Activated CD4-positive, alpha-beta T cell treated with anti-CD3 and anti-CD28 coated beads for 48 hours (primary cell): ENCODE results near the gene GAS6.

Experiments
- DNase-seq: peaks from one replicate; pipeline ENCODE4 v3.0.0-alpha.2; 2020

The GAS6 gene

GRCh38 chr13:113817860-113818691 is 45.8 kb downstream of the GAS6 start:
- DNase-seq = no peak

GRCh38 chr13:113816946-113817859 is 46.7 kb downstream of the GAS6 start:
- DNase-seq = peak; percentile 92

DNA sequence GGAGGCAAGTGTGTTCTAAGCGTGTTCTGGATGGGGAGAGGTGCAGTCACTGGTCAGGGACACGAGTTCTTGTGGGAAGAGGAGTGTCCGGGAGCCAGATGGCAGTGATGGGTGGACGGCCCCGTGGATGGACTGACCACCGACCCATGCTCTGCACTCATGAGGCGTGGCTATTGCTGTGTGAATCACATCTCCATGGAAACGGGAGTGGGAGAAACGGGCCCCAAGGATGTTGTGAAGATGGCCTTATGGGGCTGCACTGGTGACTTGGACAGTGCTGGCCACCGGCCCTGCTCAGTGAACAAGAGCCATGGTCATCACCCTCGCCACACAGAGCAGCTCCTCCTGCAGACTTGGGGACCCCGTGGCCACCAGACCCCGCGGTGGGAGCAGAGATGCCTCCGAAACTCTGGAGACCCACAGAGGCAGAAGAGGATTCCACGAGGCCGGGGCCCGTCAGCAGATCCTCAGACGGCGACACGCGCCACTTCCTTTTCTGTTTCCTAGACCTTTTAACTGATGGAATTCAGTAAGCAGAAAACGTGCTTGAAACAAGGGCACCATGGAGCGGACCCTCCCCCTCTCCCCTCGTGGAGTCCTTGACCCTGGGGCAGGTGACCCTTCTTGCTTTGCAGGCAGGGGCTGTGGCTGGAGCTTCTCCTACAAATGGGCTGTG is 47.5 kb downstream of the GAS6 start:
- peak; percentile 21 for DNase-seq

GRCh38 chr13:113815151-113816058 is 48.5 kb downstream of the GAS6 start:
- DNase-seq = peak; percentile 43

DNA sequence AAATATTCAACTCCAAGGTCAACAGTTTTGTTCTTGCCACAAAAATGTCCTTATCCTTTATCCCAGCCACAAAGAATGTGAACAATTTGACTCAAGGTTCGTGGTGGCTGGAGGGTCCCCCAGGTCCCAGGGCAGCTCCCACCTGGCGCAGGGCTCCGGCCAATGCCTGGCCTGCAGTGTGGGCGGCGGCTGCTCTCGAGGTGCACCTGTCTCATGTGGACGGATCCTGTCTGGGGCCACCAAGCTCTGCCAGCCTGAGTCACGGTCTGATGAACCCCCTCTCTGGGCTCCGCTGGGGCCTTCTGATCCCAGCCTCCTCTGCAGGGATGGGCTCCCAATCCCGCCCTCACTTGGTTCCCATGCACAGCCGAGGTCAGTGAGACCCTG is 49.4 kb downstream of the GAS6 start:
- DNase-seq = no peak

DNA sequence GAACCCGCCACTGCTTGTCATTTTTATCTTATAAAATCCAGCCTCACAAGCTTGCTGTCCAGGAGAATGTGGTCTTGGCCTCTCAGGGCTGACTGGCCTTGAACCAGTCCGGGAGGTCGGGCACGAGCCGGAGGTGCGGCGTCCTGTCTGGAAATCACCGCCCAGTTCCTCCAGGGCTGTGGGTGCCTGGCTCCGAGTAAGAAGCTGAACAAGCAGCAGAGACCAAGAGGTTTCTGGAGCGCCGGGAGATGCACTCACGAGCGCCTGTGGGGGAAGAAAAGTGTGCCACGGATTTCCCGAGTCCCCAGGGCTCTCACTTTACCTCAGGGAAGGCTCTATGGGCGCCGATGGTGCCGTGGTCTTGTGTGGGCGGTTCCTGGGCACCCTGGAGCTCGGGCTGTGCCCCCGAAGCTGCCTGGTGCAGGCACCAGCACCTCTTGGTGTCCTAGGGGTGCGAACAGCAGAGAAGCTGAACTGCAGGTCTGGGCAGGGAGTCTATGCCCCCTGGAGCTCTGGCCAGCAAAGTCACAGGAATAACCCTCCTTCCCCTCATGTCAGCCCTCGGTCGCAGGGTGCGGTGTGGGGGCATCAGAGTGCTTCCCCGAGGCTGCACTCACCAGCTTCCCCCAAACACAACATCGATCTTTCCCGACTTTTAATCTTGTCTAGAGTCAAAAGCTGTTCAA is 50.0 kb downstream of the GAS6 start:
- no peak for DNase-seq

- DNase-seq = no peak
Observed at GRCh38 chr13:113813070-113813748, 50.7 kb downstream of the GAS6 start.

DNA sequence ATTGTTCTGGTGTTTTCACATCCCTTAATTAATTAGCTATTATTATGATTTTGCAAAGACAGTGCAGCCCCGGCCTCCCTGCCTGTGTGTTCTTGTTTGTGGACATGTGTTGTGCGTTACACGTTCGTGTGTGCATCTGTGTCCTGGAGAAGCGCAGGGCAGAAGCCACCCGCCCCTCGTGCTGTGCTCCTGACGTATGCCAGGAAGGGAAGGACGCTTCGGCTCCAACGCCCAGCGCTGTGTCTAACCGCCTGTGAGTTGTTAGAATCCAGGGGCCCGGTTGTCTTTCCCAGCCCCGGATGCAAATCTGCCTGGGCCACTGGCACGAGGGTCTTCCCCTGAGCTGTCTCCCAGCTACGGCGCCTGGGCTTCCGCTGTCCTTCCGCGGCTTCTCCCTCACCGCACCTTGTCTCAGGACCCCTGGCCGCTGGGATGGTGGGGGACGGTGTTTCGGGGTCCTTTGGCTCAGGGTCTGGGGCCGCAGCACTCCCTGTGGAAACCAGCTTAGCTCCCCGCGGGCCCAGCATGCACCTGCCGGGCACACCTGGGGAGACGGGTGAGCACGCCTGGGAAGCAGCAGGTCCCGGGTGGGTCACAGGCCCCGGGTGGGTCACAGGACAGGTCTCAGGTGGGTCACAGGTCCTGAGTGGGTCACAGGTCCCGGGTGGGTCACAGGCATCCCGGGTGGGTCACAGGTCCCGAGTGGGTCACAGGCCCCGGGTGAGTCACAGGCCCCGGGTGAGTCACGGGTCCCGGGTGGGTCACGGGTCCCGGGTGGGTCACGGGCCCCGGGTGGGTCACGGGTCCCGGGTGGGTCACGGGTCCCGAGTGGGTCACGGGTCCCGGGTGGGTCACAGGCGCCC is 51.5 kb downstream of the GAS6 start:
- DNase-seq = no peak

- DNase-seq = no peak
Observed at GRCh38 chr13:113811081-113811928, 52.6 kb downstream of the GAS6 start.

- DNase-seq = no peak
Observed at GRCh38 chr13:113810640-113811039, 53.2 kb downstream of the GAS6 start.

GRCh38 chr13:113809934-113810333 is 53.9 kb downstream of the GAS6 start:
- no peak for DNase-seq

GRCh38 chr13:113808058-113808834 is 55.6 kb downstream of the GAS6 start:
- DNase-seq = no peak

DNA sequence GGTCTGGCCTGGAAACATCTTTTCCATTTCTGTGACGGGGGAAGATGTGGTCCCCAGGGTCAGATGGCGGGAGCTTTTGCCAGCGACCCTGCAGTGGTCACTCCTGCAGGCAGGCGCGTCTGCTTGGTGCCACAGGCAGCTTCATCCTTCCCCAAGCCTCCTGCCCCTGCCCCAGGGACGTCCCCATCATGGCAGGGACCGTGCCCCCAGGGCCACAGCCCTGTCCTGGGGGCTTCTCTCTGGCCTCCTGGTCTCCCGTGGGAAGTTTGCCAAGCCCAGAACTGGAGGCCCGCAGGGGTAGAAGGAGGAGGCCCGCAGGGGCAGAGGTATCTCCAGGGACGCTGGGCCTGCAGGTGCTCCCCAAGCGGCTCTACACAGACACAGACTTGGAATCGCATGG is 57.4 kb downstream of the GAS6 start:
- DNase-seq = no peak

DNA sequence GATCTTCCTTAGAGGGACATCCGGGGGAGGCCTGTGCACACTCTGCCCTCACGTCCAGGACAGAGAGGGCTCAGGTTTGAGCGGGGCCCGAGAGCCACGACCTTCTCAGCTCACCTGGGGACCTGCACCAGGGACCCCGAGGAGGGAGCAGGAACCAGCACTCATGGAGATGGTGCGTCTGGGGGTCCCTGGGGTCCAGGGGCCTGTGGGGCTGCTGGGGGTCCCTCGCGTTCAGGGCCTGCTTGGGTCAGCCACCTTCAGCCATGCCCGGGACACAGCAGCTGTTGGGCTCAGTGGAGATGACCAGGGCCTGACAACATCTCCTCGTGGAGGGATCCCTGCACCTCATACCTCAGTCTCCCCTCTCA is 57.8 kb downstream of the GAS6 start:
- no peak for DNase-seq

GRCh38 chr13:113805431-113806103 is 58.3 kb downstream of the GAS6 start:
- DNase-seq = no peak

DNA sequence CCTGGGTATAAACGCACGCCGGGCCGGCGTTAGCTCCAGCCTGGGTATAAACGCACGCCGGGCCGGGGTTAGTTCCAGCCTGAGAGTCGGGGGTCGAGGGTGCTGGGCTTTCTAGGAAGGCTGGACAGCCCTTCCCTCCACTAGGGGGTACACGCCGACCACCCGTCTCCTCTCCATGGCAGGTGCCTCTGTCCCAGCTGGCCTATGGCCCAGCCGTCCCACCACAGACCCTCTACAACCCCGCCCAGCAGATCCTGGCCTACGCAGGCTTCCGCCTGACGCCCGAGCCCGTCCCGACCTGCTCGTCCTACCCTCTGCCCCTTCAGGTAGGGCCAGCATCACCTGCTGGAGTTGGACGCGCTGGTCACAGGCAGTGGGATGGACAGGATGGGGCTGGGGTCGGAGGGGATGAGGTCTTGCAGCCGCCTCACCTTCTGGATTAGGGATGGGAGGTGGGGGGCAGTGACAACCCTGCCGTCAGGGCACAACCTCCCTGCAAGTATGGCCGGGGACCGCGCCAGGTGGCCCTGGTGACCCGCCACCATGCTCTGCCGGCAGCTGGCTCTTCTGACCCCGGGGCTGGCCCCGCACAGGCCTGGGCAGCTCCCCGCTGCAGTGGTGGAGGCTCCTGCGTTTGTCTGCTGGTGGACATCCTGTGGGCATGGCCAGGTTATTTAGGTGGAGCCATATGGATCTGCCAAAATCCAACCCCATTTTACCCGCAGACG is 59.0 kb downstream of the GAS6 start:
- DNase-seq = no peak
